H1 (cell line): ENCODE measurements around the gene ZNF524. TPM values are rescaled to one million over a fixed set of nuclear protein-coding genes. Genes with fewer than 3 reads are reported as not detected.

ENCODE experiments used
- ATF3 ChIP-seq: IDR thresholded peaks from 2 replicates; pipeline ENCODE4 v1.6.1; 2011; ENCODE audit warnings: low read depth, mild to moderate bottlenecking, low read length; ENCODE audit not compliant: insufficient read depth
- BCL11A ChIP-seq, 2 experiments: IDR thresholded peaks; one replicate each; pipeline ENCODE4 v1.6.1; 2011; ENCODE audit warnings: low read depth in 2 of 2, low read length in 2 of 2, mild to moderate bottlenecking in 2 of 2
- BRCA1 ChIP-seq: IDR thresholded peaks from 2 replicates; pipeline ENCODE4 v1.6.1; 2012; ENCODE audit warnings: low read depth, low read length, improper control_type of control experiment
- EP300 ChIP-seq, 2 experiments: IDR thresholded peaks; 1 replicate in 1 of 2; 2 replicates in 1 of 2; pipeline ENCODE4 v1.6.1; 2011 to 2012; ENCODE audit warnings: low read depth in 2 of 2, low read length in 2 of 2, mild to moderate bottlenecking in 2 of 2, borderline replicate concordance in 1 of 2, inconsistent platforms in 1 of 2, moderate library complexity in 1 of 2
- FOSL1 ChIP-seq: IDR thresholded peaks from 2 replicates; pipeline ENCODE4 v1.6.1; 2011; ENCODE audit warnings: mild to moderate bottlenecking, low read depth, low read length, moderate library complexity; ENCODE audit not compliant: insufficient read depth
- HDAC2 ChIP-seq, 2 experiments: fragments of 300-600 bp in 1 of 2; sonication (generic) in 1 of 2; IDR thresholded peaks; 2 replicates each; pipeline ENCODE4 v1.6.1; 2011 to 2012; ENCODE audit warnings: low read depth in 2 of 2, low read length in 2 of 2, mild to moderate bottlenecking in 2 of 2, moderate library complexity in 2 of 2, borderline replicate concordance in 1 of 2, inconsistent platforms in 1 of 2
- KDM5A ChIP-seq: fragments of 200-600 bp; IDR thresholded peaks from 2 replicates; pipeline ENCODE4 v1.7.1; 2012; ENCODE audit warnings: mild to moderate bottlenecking, low read length, inconsistent platforms, mixed read lengths
- MAX ChIP-seq: IDR thresholded peaks from 2 replicates; pipeline ENCODE4 v1.6.1; 2012; ENCODE audit warnings: inconsistent platforms
- NRF1 ChIP-seq: IDR thresholded peaks from 2 replicates; pipeline ENCODE4 v1.6.1; 2011; ENCODE audit warnings: mild to moderate bottlenecking, low read depth, low read length, improper control_type of control experiment
- PHF8 ChIP-seq: fragments of 200-600 bp; sonication (generic); conservative IDR thresholded peaks from 2 replicates; pipeline ENCODE4 v1.7.1; 2012; ENCODE audit warnings: low read depth, mild to moderate bottlenecking, inconsistent platforms, low read length, moderate library complexity
- polyA plus RNA-seq, 7 experiments: library from polyadenylated mRNA; depleted of rRNA in 3 of 7; stranded (reverse) in 5 of 7; unstranded in 2 of 7; fragments of >200 nt in 5 of 7; fragments of 200-250 nt in 2 of 7; gene quantifications; 1 replicate in 5 of 7; 2 replicates in 1 of 7; 4 replicates in 1 of 7; pipeline versions ENCODE4 v1.2.1 to v1.2.3, GENCODE V29; 2011 to 2013; ENCODE audit warnings: missing spikeins in 2 of 7, mixed read lengths in 2 of 7
- total RNA-seq: library from RNA; stranded (reverse); fragmentation: NEBNext Ultra II Directional; extraction: Animal tissue kit (Norgen Biotek cat#: 25700); gene quantifications from 2 replicates; pipeline ENCODE4 v1.2.1, GENCODE V29; 2021

ZNF524 gene
- total and polyA plus RNA-seq, 2 of the 8 experiments (the other 6 are each of a cell fraction or from before 2014, with no cell fraction given) = 4.4 to 4.7 TPM

GRCh38 chr19:55640043-55640576 is 40.0 kb downstream of the ZNF524 start (continued):
- TF ChIP-seq PHF8 = no peak
- TF ChIP-seq NRF1 = no peak
- TF ChIP-seq BRCA1 = no peak
- TF ChIP-seq HDAC2 (IDR thresholded peaks at IDR 0.05; ENCODE audit: borderline replicate concordance in 1 of 2, low read depth in 2 of 2, low read length in 2 of 2) = no peak
- TF ChIP-seq FOSL1 = no peak
- TF ChIP-seq ATF3 = no peak
- no peak for TF ChIP-seq EP300 (IDR thresholded peaks at IDR 0.05; ENCODE audit: borderline replicate concordance in 1 of 2, low read depth in 2 of 2, low read length in 2 of 2)
- peak; percentile 97 for TF ChIP-seq MAX
- TF ChIP-seq BCL11A (IDR thresholded peaks at IDR 0.05; ENCODE audit: low read depth in 2 of 2, low read length in 2 of 2) = no peak
- TF ChIP-seq KDM5A = no peak
- TF ChIP-seq, all 59 proteins: peak for 4
